SK-N-SH (cell line): ENCODE data around the gene TDRD9.

Experiments used
- JUND ChIP-seq: IDR thresholded peaks from 2 replicates; pipeline ENCODE4 v1.4.0; 2012
- POLR2AphosphoS5 ChIP-seq: IDR thresholded peaks from 2 replicates; pipeline ENCODE4 v1.6.1; 2012; ENCODE audit warnings: low read depth, low read length
- RAD21 ChIP-seq: IDR thresholded peaks from 2 replicates; pipeline ENCODE4 v1.6.1; 2012; ENCODE audit warnings: mild to moderate bottlenecking, low read length
- TF ChIP-seq, protein P1 (sequence below): IDR thresholded peaks from 2 replicates; pipeline ENCODE4; 2012
- TF ChIP-seq, protein P2 (sequence below): IDR thresholded peaks from 2 replicates; pipeline ENCODE4 v1.4.0; 2012; ENCODE audit warnings: low read depth, borderline replicate concordance
- TF ChIP-seq, protein P3 (sequence below): fragments of 200-600 bp; sonication (generic); IDR thresholded peaks from 2 replicates; pipeline ENCODE4 v1.6.1; 2017; ENCODE audit warnings: antibody characterized with exemption, mild to moderate bottlenecking, moderate library complexity
- TF ChIP-seq, protein P4 (sequence below): fragments of 150-350 bp; IDR thresholded peaks from 2 replicates; pipeline ENCODE4 v1.6.1; 2016; ENCODE audit warnings: mild to moderate bottlenecking, low read depth, low read length

DNA sequence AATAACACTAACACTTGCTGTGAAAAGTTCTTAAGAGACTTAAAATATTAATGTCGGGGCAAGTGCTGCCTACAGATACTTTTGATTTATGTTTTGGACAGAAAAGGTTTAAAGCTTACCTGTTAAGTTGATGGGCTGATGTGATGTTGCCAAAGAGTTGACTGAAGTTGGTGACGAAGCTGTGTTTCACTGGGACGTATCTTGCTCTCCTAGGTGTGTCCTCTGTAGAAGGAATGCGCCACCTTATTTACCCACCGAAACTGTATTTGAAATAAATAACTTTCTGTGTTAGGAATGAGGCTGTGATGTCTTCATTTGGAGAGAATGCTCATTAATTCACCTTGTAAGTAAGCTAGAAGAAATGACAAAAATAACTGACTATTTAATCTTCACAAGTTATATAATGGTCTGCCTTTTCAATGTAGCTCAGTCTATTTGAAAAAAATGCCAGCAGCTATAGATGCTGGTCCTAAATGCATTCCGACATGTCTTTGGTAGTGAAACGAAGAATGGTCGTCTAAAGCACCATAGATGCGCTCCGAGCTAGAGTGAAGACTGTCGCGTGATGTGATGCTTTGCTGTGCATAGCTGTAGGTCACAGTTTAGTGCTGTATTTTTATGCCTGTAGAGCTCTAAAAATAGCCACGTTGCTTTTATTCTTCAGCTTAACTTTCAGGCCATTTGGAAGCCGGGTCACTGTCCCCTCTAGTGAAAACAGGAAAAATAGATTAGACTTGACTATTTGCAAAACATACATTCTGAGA, 13.9 kb downstream of the TDRD9 start, which contains the start of gene RD3L:
- TF ChIP-seq, protein P1, sequence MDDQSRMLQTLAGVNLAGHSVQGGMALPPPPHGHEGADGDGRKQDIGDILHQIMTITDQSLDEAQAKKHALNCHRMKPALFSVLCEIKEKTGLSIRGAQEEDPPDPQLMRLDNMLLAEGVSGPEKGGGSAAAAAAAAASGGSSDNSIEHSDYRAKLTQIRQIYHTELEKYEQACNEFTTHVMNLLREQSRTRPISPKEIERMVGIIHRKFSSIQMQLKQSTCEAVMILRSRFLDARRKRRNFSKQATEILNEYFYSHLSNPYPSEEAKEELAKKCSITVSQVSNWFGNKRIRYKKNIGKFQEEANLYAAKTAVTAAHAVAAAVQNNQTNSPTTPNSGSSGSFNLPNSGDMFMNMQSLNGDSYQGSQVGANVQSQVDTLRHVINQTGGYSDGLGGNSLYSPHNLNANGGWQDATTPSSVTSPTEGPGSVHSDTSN = no peak
- TF ChIP-seq RAD21 (no peak), JUND (no peak), POLR2AphosphoS5 (no peak)
- TF ChIP-seq, protein P2, sequence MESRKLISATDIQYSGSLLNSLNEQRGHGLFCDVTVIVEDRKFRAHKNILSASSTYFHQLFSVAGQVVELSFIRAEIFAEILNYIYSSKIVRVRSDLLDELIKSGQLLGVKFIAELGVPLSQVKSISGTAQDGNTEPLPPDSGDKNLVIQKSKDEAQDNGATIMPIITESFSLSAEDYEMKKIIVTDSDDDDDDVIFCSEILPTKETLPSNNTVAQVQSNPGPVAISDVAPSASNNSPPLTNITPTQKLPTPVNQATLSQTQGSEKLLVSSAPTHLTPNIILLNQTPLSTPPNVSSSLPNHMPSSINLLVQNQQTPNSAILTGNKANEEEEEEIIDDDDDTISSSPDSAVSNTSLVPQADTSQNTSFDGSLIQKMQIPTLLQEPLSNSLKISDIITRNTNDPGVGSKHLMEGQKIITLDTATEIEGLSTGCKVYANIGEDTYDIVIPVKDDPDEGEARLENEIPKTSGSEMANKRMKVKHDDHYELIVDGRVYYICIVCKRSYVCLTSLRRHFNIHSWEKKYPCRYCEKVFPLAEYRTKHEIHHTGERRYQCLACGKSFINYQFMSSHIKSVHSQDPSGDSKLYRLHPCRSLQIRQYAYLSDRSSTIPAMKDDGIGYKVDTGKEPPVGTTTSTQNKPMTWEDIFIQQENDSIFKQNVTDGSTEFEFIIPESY = no peak
- TF ChIP-seq, protein P3, sequence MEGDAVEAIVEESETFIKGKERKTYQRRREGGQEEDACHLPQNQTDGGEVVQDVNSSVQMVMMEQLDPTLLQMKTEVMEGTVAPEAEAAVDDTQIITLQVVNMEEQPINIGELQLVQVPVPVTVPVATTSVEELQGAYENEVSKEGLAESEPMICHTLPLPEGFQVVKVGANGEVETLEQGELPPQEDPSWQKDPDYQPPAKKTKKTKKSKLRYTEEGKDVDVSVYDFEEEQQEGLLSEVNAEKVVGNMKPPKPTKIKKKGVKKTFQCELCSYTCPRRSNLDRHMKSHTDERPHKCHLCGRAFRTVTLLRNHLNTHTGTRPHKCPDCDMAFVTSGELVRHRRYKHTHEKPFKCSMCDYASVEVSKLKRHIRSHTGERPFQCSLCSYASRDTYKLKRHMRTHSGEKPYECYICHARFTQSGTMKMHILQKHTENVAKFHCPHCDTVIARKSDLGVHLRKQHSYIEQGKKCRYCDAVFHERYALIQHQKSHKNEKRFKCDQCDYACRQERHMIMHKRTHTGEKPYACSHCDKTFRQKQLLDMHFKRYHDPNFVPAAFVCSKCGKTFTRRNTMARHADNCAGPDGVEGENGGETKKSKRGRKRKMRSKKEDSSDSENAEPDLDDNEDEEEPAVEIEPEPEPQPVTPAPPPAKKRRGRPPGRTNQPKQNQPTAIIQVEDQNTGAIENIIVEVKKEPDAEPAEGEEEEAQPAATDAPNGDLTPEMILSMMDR = no peak
- TF ChIP-seq, protein P4, sequence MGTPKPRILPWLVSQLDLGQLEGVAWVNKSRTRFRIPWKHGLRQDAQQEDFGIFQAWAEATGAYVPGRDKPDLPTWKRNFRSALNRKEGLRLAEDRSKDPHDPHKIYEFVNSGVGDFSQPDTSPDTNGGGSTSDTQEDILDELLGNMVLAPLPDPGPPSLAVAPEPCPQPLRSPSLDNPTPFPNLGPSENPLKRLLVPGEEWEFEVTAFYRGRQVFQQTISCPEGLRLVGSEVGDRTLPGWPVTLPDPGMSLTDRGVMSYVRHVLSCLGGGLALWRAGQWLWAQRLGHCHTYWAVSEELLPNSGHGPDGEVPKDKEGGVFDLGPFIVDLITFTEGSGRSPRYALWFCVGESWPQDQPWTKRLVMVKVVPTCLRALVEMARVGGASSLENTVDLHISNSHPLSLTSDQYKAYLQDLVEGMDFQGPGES = no peak
